Kidney (tissue), 14 donors: ENCODE results near the gene BBS1. TPM values are rescaled to one million over a fixed set of nuclear protein-coding genes. Genes with fewer than 3 reads are reported as not detected.

Experiments
- DNase-seq, 5 donors: peaks; one replicate each; pipeline ENCODE4 v3.0.0-alpha.2; 2013 to 2020
- FAIRE-seq: peaks from 2 replicates; lab custom pipeline; 2012; peaks lifted over from hg19 to GRCh38; lab: Jason Lieb, UNC
- H3K27ac ChIP-seq, 2 donors: one replicate each; pipeline ENCODE4 v1.7.0; 2013; ENCODE audit warnings: low read depth in 2 of 2, low read length in 2 of 2, inconsistent platforms in 1 of 2
- H3K27me3 ChIP-seq: one replicate; pipeline ENCODE4 v1.7.1; 2013; ENCODE audit warnings: low read length, inconsistent platforms; ENCODE audit not compliant: control insufficient read depth, insufficient read depth
- H3K36me3 ChIP-seq, 3 donors: one replicate each; pipeline versions ENCODE4 v1.7.0 to v1.7.1; 2013; ENCODE audit warnings: low read length in 3 of 3, control low read depth in 1 of 3, inconsistent platforms in 1 of 3; ENCODE audit not compliant: insufficient read depth in 3 of 3, control insufficient read depth in 2 of 3
- H3K4me1 ChIP-seq, 3 donors: one replicate each; pipeline versions ENCODE4 v1.7.0 to v1.7.1; 2013; ENCODE audit warnings: low read length in 3 of 3, inconsistent platforms in 1 of 3, low read depth in 1 of 3; ENCODE audit not compliant: control insufficient read depth in 2 of 3, insufficient read depth in 2 of 3
- H3K4me3 ChIP-seq, 3 donors: one replicate each; pipeline versions ENCODE4 v1.7.0 to v1.8.1; 2013; ENCODE audit warnings: low read length in 3 of 3, control low read depth in 1 of 3, inconsistent platforms in 1 of 3
- H3K9ac ChIP-seq, 3 donors: one replicate each; pipeline versions ENCODE4 v1.7.0 to v1.7.1; 2013; ENCODE audit warnings: low read length in 3 of 3, control low read depth in 1 of 3, inconsistent platforms in 1 of 3
- H3K9me3 ChIP-seq, 3 donors: one replicate each; pipeline versions ENCODE4 v1.7.0 to v1.7.1; 2013; ENCODE audit warnings: low read length in 3 of 3, control low read depth in 1 of 3, inconsistent platforms in 1 of 3; ENCODE audit not compliant: control insufficient read depth in 2 of 3, insufficient read depth in 1 of 3
- CTCF ChIP-seq: IDR thresholded peaks from 3 replicates; pipeline ENCODE4 v1.5.1; 2012; ENCODE audit warnings: mild to moderate bottlenecking, moderate library complexity, borderline replicate concordance; ENCODE audit not compliant: insufficient read depth; ENCODE audit errors: extremely low read depth
- intact Hi-C: fragments of 100-400 bp; cut with DNase I; formaldehyde crosslinking; loops from one replicate; pipeline ENCODE4 v1.11.1; 2022
- polyA plus RNA-seq: library from polyadenylated mRNA; stranded (reverse); fragments of 350-450 nt; fragmentation: Illumina TruSeq; extraction: RNeasy Lipid Tissue Mini Kit (QIAGEN cat#74804); gene quantifications from one replicate; pipeline ENCODE4 v1.2.3, GENCODE V29; 2014; ENCODE audit warnings: low read depth, low replicate concordance; ENCODE audit not compliant: insufficient read depth
- total RNA-seq: library from RNA; stranded (reverse); fragmentation: NEBNext Ultra II Directional; extraction: Animal tissue kit (Norgen Biotek cat#: 25700); gene quantifications from one replicate; pipeline ENCODE4 v1.2.1, GENCODE V29; 2021
- donor health status: control.
- donor health status: control.
- donor health status: control.
- donor health status: control.
- donor health status: control.
- donor health status: DM: yes; HTN: yes; CAD: no.
- donor health status: Normal renal cell carcinoma (clear cell type).

Gene BBS1
- total and polyA plus RNA-seq, 2 donors from 2014 or later, result 30.1 to 85.4 TPM

- no peak for TF ChIP-seq CTCF
- H3K9ac ChIP-seq, result no peak overlapping the region
- H3K27me3 ChIP-seq, result peaks cover 4% of the 10 kb centered on the region
- H3K36me3 ChIP-seq, result peaks cover 0 to 2% (median 0%) of the 10 kb centered on the region in 3 donors
- DNase-seq (no peak), FAIRE-seq (no peak)
- H3K9me3 ChIP-seq, result no peaks in the 10 kb centered on the region
- H3K4me1 ChIP-seq, result peaks cover 0 to 4% (median 0%) of the 10 kb centered on the region in 3 donors
- no peak overlapping the region for H3K27ac ChIP-seq
- intact Hi-C loops, result no loop called here
- H3K4me3 ChIP-seq, result no peak overlapping the region
Observed at GRCh38 chr11:66559866-66560676, 49.6 kb downstream of the BBS1 start.

- Histone ChIP-seq H3K27me3 (peaks cover 4% of the 10 kb centered on the region), H3K9ac (no peak overlapping the region), H3K36me3 (peaks cover 0 to 2% (median 0%) of the 10 kb centered on the region in 3 donors), H3K9me3 (no peaks in the 10 kb centered on the region), H3K4me1 (peaks cover 0 to 4% (median 0%) of the 10 kb centered on the region in 3 donors), H3K27ac (no peak overlapping the region), H3K4me3 (no peak overlapping the region)
- FAIRE-seq (no peak), DNase-seq (no peak)
- TF ChIP-seq CTCF, result no peak
- intact Hi-C loops, result no loop called here
Observed at GRCh38 chr11:66561178-66561974, 50.9 kb downstream of the BBS1 start.

DNA sequence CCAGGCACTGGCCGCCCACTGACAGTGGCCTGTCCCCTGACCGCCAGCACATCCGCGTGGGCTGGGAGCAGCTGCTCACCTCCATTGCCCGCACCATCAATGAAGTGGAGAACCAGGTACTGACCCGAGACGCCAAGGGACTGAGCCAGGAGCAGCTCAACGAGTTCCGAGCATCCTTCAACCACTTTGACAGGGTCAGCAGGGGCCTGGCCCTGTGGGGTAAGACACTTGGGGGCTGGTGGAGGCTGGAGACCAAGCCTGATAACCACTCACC is 51.5 kb downstream of the BBS1 start:
- no peak for FAIRE-seq
- Histone ChIP-seq H3K27me3 (peaks cover 4% of the 10 kb centered on the region), H3K9ac (no peak overlapping the region), H3K9me3 (no peaks in the 10 kb centered on the region), H3K4me3 (no peak overlapping the region), H3K36me3 (peaks cover 0 to 2% (median 0%) of the 10 kb centered on the region in 3 donors), H3K27ac (no peak overlapping the region), H3K4me1 (peaks cover 0 to 4% (median 0%) of the 10 kb centered on the region in 3 donors)
- no peak for DNase-seq
- intact Hi-C loops, result no loop called here
- TF ChIP-seq CTCF, result no peak
